ENCODE data around the gene HLA-DPA1.

DNA sequence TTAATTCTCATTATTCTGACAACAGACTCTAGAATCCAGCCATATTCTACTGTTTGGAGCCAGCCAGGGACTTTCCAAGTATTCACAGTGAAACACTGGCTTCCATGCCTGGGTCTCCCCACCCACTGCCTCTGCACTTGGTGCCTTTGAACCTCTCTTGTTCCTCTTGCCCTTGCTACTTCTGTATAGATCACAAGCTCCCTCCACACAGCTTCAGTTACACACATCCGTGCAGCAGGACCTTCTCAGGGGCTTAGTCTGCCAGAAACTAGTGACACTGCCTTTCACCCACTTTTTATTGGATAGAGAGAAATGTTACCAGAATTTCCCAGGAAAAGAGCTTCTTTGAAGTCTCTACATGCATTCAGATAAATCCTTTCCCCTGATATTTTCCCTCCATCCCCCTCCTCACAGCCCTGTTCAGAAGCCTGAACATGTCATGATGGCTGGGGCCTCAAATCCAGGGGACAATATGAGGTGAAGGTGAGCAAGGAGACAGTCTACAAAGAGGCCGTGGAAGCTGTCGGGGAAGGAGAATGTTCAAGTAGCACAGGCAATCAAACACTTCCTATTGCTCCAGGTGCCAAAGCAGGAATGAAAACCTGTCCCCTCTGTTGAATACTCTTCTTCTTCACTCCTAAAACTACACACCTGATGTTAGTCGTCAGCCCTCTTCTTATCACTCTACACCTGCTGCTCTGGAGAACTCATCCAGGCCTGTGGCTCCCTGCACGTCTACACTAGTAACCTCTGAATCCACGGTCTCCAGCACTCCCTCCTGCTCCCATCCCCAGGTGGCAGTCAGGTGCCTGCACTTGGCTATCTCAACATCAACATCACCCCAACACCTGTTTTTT is 43.9 kb downstream of the HLA-DPA1 start:
- TF ChIP-seq, protein P1, sequence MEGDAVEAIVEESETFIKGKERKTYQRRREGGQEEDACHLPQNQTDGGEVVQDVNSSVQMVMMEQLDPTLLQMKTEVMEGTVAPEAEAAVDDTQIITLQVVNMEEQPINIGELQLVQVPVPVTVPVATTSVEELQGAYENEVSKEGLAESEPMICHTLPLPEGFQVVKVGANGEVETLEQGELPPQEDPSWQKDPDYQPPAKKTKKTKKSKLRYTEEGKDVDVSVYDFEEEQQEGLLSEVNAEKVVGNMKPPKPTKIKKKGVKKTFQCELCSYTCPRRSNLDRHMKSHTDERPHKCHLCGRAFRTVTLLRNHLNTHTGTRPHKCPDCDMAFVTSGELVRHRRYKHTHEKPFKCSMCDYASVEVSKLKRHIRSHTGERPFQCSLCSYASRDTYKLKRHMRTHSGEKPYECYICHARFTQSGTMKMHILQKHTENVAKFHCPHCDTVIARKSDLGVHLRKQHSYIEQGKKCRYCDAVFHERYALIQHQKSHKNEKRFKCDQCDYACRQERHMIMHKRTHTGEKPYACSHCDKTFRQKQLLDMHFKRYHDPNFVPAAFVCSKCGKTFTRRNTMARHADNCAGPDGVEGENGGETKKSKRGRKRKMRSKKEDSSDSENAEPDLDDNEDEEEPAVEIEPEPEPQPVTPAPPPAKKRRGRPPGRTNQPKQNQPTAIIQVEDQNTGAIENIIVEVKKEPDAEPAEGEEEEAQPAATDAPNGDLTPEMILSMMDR (IDR thresholded peaks at IDR 0.05; ENCODE audit: low read depth, low read length) = no peak
- no peak for TF ChIP-seq EZH2phosphoT487 (IDR thresholded peaks at IDR 0.05; ENCODE audit: low read depth)

Measured in OCI-LY3 (cell line).